Spleen (tissue), 11 donors: ENCODE results near the gene RPTOR. TPM values are rescaled to one million over a fixed set of nuclear protein-coding genes. Genes with fewer than 3 reads are reported as not detected.
"Not testable (repeated sequence)": the region's sequence is repeated elsewhere in the genome, so short reads cannot be mapped to it uniquely, and the experiment has no call there.

Experiments used
- DNase-seq: peaks from one replicate; pipeline ENCODE4 v3.0.0-alpha.2; 2020
- H3K27ac ChIP-seq, 8 donors: fragments of 200-600 bp; sonication (generic) in 7 of 8; 1 replicate in 4 of 8; 2 replicates in 4 of 8; pipeline versions ENCODE4 v1.5.0 to v1.8.0; 2016 to 2021; ENCODE audit warnings: inconsistent platforms in 4 of 8, mild to moderate bottlenecking in 4 of 8, moderate library complexity in 1 of 8
- H3K27me3 ChIP-seq, 7 donors: fragments of 200-600 bp; sonication (generic) in 6 of 7; replicated peaks in 1 of 7; 1 replicate in 4 of 7; 2 replicates in 3 of 7; pipeline versions ENCODE4 v1.5.0 to v1.8.0; 2016 to 2021; ENCODE audit warnings: inconsistent platforms in 3 of 7, mild to moderate bottlenecking in 1 of 7
- H3K36me3 ChIP-seq, 6 donors: fragments of 200-600 bp; sonication (generic) in 5 of 6; 1 replicate in 4 of 6; 2 replicates in 2 of 6; pipeline versions ENCODE4 v1.5.0 to v1.8.0; 2016 to 2021; ENCODE audit warnings: inconsistent platforms in 2 of 6
- H3K4me1 ChIP-seq, 6 donors: fragments of 200-600 bp; sonication (generic) in 5 of 6; 1 replicate in 3 of 6; 2 replicates in 3 of 6; pipeline versions ENCODE4 v1.5.0 to v1.8.0; 2016 to 2021; ENCODE audit warnings: inconsistent platforms in 3 of 6
- H3K4me3 ChIP-seq, 8 donors: fragments of 200-600 bp; sonication (generic) in 7 of 8; 1 replicate in 4 of 8; 2 replicates in 4 of 8; pipeline versions ENCODE4 v1.5.0 to v1.8.0; 2016 to 2021; ENCODE audit warnings: inconsistent platforms in 4 of 8, mild to moderate bottlenecking in 4 of 8, moderate library complexity in 2 of 8
- H3K9me3 ChIP-seq, 8 donors: fragments of 200-600 bp; sonication (generic) in 7 of 8; 1 replicate in 4 of 8; 2 replicates in 4 of 8; pipeline versions ENCODE4 v1.5.0 to v1.8.0; 2016 to 2021; ENCODE audit warnings: inconsistent platforms in 4 of 8
- CTCF ChIP-seq, 11 experiments: fragments of 200-600 bp in 7 of 11; fragments of 450-650 bp in 4 of 11; sonication (generic) in 4 of 11; IDR thresholded peaks in 8 of 11; conservative IDR thresholded peaks in 3 of 11; 1 replicate in 7 of 11; 2 replicates in 4 of 11; pipeline versions ENCODE4 v1.4.0 to v1.8.0; 2016 to 2021; ENCODE audit warnings: antibody characterized with exemption in 11 of 11, inconsistent platforms in 4 of 11, mild to moderate bottlenecking in 1 of 11
- POLR2A ChIP-seq, 3 donors: fragments of 450-650 bp; IDR thresholded peaks; one replicate each; pipeline ENCODE4 v1.5.1; 2017; ENCODE audit warnings: antibody characterized with exemption in 3 of 3, mild to moderate bottlenecking in 1 of 3
- POLR2AphosphoS5 ChIP-seq, 3 donors: sonication (generic); formaldehyde crosslinking; IDR thresholded peaks; one replicate each; pipeline ENCODE4 v1.5.1; 2017; ENCODE audit warnings: antibody characterized with exemption in 3 of 3
- WGBS, 5 donors: extraction: QIAGEN DNeasy Blood & Tissue Kit in 3 of 5; methylation state at CpG; one replicate each; pipeline versions ENCODE4 v1.1.5 to v1.1.7; 2013 to 2018; 5-methylcytosine and 5-hydroxymethylcytosine counted together
- intact Hi-C: fragments of 100-400 bp; cut with DNase I; formaldehyde crosslinking; loops from one replicate; pipeline ENCODE4 v1.15.0; 2023; ENCODE audit warnings: low total_unique reads
- polyA plus RNA-seq, 3 donors: library from polyadenylated mRNA; stranded (reverse); fragments of 200-250 nt; gene quantifications; one replicate each; pipeline ENCODE4 v1.2.1, GENCODE V29; 2013
- total RNA-seq, 7 donors: library from RNA; depleted of rRNA in 3 of 7; stranded (reverse); fragments of >200 nt in 3 of 7; fragmentation: NEBNext Ultra II Directional in 4 of 7; extraction: Animal tissue kit (Norgen Biotek cat#: 25700) in 4 of 7; gene quantifications; one replicate each; pipeline versions ENCODE4 v1.1.0 to v1.2.1, GENCODE V29; 2016 to 2021
- donor health status: healthy with polysubstance abuse.
- donor health status: DM: no; HTN: no; CAD: no; lungs with moderate emphysema.
- donor health status: DM: no; HTN: no; CAD: no.
- donor health status: Bipolar disorder and iron deficiency.
- donor health status: healthy.
- donor health status: DM: no; HTN: no; CAD: no.
- donor health status: DM: yes; HTN: yes; CAD: no.

RPTOR gene
- total and polyA plus RNA-seq, 10 donors, result 3.1 to 61.2 (median 40.7) TPM

- WGBS, 5 donors, result 49 to 66% (median 54%) methylated on average over 4 of the region's 4 CpGs
- no peak overlapping the region for H3K27ac ChIP-seq
- DNase-seq, result no peak
Observed at GRCh38 chr17:80695979-80696378, 151.3 kb downstream of the RPTOR start.

GRCh38 chr17:80696456-80696855 lies 151.8 kb downstream of the RPTOR start:
- Histone ChIP-seq H3K27me3 (no peaks in the 10 kb centered on the region), H3K4me1 (peaks cover 0 to 48% (median 24%) of the 10 kb centered on the region in 6 donors), H3K4me3 (no peak overlapping the region), H3K27ac (no peak overlapping the region), H3K36me3 (no peaks in the 10 kb centered on the region), H3K9me3 (no peaks in the 10 kb centered on the region)
- no peak for TF ChIP-seq POLR2A (IDR thresholded peaks at IDR 0.05)
- peak in 2 of 3 donors; percentile 12 to 25 for TF ChIP-seq POLR2AphosphoS5 (IDR thresholded peaks at IDR 0.05)
- intact Hi-C loops, result no loop called here
- no peak for DNase-seq
- 70 to 88% (median 83%) methylated on average over 6 to 14 of the region's 14 CpGs for WGBS, 5 donors

More at GRCh38 chr17:80695979-80696378, 151.3 kb downstream of the RPTOR start:
- H3K4me3 ChIP-seq, result no peak overlapping the region
- peaks cover 0 to 48% (median 24%) of the 10 kb centered on the region in 6 donors for H3K4me1 ChIP-seq
- TF ChIP-seq CTCF (IDR thresholded peaks at IDR 0.05 in 8 of 11, conservative IDR thresholded peaks at IDR 0.05 in 3 of 11) (no peak), POLR2AphosphoS5 (IDR thresholded peaks at IDR 0.05) (no peak), POLR2A (IDR thresholded peaks at IDR 0.05) (no peak)
- no peaks in the 10 kb centered on the region for H3K36me3 ChIP-seq
- intact Hi-C loops, result no loop called here
- no peaks in the 10 kb centered on the region for H3K27me3 ChIP-seq
- H3K9me3 ChIP-seq, result no peaks in the 10 kb centered on the region

- no peaks in the 10 kb centered on the region for H3K36me3 ChIP-seq
- no peak for TF ChIP-seq POLR2A (IDR thresholded peaks at IDR 0.05)
- TF ChIP-seq CTCF (IDR thresholded peaks at IDR 0.05 in 8 of 11, conservative IDR thresholded peaks at IDR 0.05 in 3 of 11), result no peak
- TF ChIP-seq POLR2AphosphoS5 (IDR thresholded peaks at IDR 0.05), result no peak
- no peaks in the 10 kb centered on the region for H3K27me3 ChIP-seq
- intact Hi-C loops, result no loop called here
- no peak overlapping the region for H3K27ac ChIP-seq
- H3K4me3 ChIP-seq, result no peak overlapping the region
- no peaks in the 10 kb centered on the region for H3K9me3 ChIP-seq
- no peak for DNase-seq
- WGBS, 5 donors, result 82 to 95% (median 90%) methylated on average over 5 of the region's 5 CpGs
- H3K4me1 ChIP-seq, result peaks cover 0 to 48% (median 24%) of the 10 kb centered on the region in 6 donors
Observed at GRCh38 chr17:80696964-80697363, 152.3 kb downstream of the RPTOR start.

GRCh38 chr17:80698297-80698696 lies 153.7 kb downstream of the RPTOR start:
- Histone ChIP-seq H3K4me3 (no peak overlapping the region), H3K9me3 (no peaks in the 10 kb centered on the region), H3K27me3 (no peaks in the 10 kb centered on the region), H3K27ac (no peak overlapping the region), H3K36me3 (no peaks in the 10 kb centered on the region), H3K4me1 (peaks cover 0 to 59% (median 30%) of the 10 kb centered on the region in 6 donors)
- intact Hi-C loops, result no loop called here
- WGBS, 5 donors, result 93 to 97% (median 95%) methylated on average over 14 of the region's 14 CpGs
- DNase-seq, result no peak
- no peak for TF ChIP-seq POLR2A (IDR thresholded peaks at IDR 0.05)
- TF ChIP-seq CTCF (IDR thresholded peaks at IDR 0.05 in 8 of 11, conservative IDR thresholded peaks at IDR 0.05 in 3 of 11), result no peak
- TF ChIP-seq POLR2AphosphoS5 (IDR thresholded peaks at IDR 0.05), result no peak

- intact Hi-C loops, DNase-seq: not testable (repeated sequence)
- WGBS, 5 donors, result 86 to 100% (median 95%) methylated on average over 1 to 3 of the region's 3 CpGs
Observed at GRCh38 chr17:80699205-80699604, 154.6 kb downstream of the RPTOR start.

More at GRCh38 chr17:80699205-80699604, 154.6 kb downstream of the RPTOR start:
- H3K36me3 ChIP-seq, H3K4me3 ChIP-seq, H3K9me3 ChIP-seq, H3K27me3 ChIP-seq, H3K27ac ChIP-seq: not testable (repeated sequence)
- H3K4me1 ChIP-seq, result peaks cover 0 to 58% (median 30%) of the 10 kb centered on the region in 6 donors
